Kidney glomerular epithelial cell (primary cell): ENCODE results near the gene EPG5.

Experiments used
- DNase-seq: peaks from one replicate; lab custom pipeline; 2025; lab: John Stamatoyannopoulos, UW

Gene EPG5

GRCh38 chr18:45802814-45803492, 164.2 kb downstream of the EPG5 start:
- peak; percentile 93 for DNase-seq

DNA sequence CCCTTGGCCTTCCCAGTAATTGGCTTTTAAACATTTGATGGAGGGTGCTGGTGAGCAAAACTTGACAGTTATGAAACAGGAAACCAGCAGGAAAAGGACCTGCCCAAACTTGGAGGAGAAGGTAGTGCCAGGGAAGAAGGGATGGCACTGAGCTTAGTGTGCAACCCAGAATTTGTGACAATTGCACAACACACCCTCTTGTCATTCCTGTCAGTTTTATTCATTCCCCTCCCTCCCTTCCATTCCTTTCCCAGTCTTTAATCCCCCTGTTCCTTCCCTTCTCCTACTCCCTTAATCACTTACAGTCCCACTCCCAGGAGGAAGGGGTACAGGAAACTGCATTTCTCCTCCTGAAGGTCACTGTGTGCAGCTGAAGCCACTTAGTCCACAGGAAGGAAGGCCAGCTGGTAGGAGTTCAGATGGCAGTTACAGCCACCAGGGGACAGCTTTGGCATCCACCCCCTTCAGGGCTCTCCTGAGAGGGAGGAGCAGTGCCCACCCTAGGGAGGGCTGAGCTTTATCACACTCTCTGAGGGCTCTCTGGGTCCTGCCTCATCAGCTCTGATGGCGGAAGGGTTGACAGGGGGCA, 165.6 kb downstream of the EPG5 start:
- no peak for DNase-seq
